ENCODE results near the gene PDZD7. TPM values are rescaled to one million over a fixed set of nuclear protein-coding genes. Genes with fewer than 3 reads are reported as not detected.

PDZD7 gene
- total and polyA plus RNA-seq, 2 of the 8 experiments (the other 6 are each of a cell fraction or from before 2014, with no cell fraction given), result 0.88 to 1.6 TPM

DNA sequence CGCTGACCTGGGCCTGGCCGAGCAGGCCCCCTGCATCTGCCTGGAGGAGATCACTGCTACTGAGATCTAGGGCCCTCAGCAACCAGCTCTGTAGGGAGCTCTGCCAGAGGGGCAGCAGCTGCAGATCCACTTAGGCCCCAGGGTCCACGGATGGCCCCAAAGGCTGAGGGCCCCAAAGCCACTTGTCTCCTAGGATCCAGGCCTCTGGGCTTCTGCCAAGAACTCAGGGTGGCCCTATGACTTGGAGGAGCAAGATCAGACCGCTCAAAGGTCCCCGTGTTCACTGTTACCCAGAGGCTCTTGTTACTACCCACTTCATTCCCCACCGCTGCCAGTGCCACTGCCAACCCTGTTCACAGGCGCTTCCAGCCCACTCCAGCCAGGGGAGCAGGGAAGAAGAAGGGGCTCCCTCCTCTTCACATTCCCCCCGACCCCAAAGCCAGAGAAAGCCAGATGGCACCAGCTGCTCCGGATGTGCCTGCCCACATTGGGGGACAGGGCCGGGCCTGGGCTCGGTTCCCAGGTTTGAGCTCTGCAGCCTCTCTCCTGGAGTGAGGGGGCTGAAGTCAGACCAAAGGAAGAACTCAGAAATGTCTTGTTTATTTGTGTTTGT, 23.7 kb downstream of the PDZD7 start:
- POLR2A ChIA-PET (ENCODE audit: partially characterized antibody), result interaction anchor here (0.9 to 7.5 kb wide), 5 partner anchors 9 to 37 kb away, joined by 3 to 143 read pairs (median 5); partner anchors contain the start of gene LZTS2
- no peak for FAIRE-seq

More for the DNA sequence above, 23.7 kb downstream of the PDZD7 start:
- Histone ChIP-seq H3K79me1 (ENCODE audit: low read depth, low read length) (peaks cover 3% of the 10 kb centered on the region; the same call in 1 of the 2 replicates), H3K14ac (ENCODE audit: insufficient read length) (no peak overlapping the region), H3K4me3 (ENCODE audit: extremely low read depth in 1 of 4, insufficient read depth in 2 of 4, low read depth in 3 of 4, low read length in 4 of 4) (no peak overlapping the region), H2BK5ac (ENCODE audit: low read depth, low read length) (no peak overlapping the region), H3K9ac (replicated peaks in 1 of 4; ENCODE audit: extremely low read depth in 1 of 4, low read depth in 3 of 4, low read length in 3 of 4) (no peak overlapping the region), H3K23me2 (ENCODE audit: low read depth, low read length) (no peaks in the 10 kb centered on the region), H4K5ac (ENCODE audit: insufficient read length, low read depth, low read length) (no peak overlapping the region), H3K4ac (replicated peaks; ENCODE audit: insufficient read length, low read depth, low read length) (no peak overlapping the region), H3K79me2 (ENCODE audit: control insufficient read depth in 1 of 2, insufficient read depth in 2 of 2, low read length in 2 of 2) (peaks cover 0 to 6% of the 10 kb centered on the region in 2 experiments; a peak in 1 of 4 replicates), H3K4me2 (ENCODE audit: insufficient read depth in 1 of 2, low read depth in 2 of 2, low read length in 2 of 2) (no peak overlapping the region), H3K9me3 (ENCODE audit: insufficient read depth in 2 of 2, low read depth in 1 of 2, low read length in 1 of 2) (no peaks in the 10 kb centered on the region), H3K27ac (ENCODE audit: low read depth, low read length) (no peak overlapping the region), H3K36me3 (ENCODE audit: control insufficient read depth in 2 of 4, insufficient read depth in 4 of 4, low read length in 3 of 4) (peaks cover 11 to 47% (median 31%) of the 10 kb centered on the region in 4 experiments; a peak in 7 of 8 replicates), H3K56ac (replicated peaks; ENCODE audit: insufficient read length, low read depth, low read length) (no peak overlapping the region), H4K20me1 (replicated peaks in 1 of 2; ENCODE audit: control insufficient read depth in 1 of 2, insufficient read depth in 2 of 2, low read length in 2 of 2) (peaks cover 2 to 16% of the 10 kb centered on the region in 2 experiments), H2BK12ac (ENCODE audit: low read depth, low read length) (no peak overlapping the region), H4K8ac (ENCODE audit: extremely low read depth, insufficient read depth, low read length) (peak overlapping the region; percentile 46; the same call in 1 of the 2 replicates), H2BK15ac (ENCODE audit: low read length) (no peak overlapping the region), H4K91ac (replicated peaks; ENCODE audit: insufficient read length, low read length) (no peak overlapping the region), H2BK20ac (ENCODE audit: low read length) (no peak overlapping the region), H3K4me1 (replicated peaks in 1 of 4; ENCODE audit: control insufficient read depth in 3 of 4, insufficient read depth in 4 of 4, low read length in 3 of 4) (peaks cover 0 to 12% (median 5%) of the 10 kb centered on the region in 4 experiments; a peak in 5 of 7 replicates), H3K23ac (ENCODE audit: insufficient read length) (no peak overlapping the region), H3K18ac (ENCODE audit: extremely low read depth, low read length) (no peak overlapping the region), H3K27me3 (replicated peaks in 1 of 4; ENCODE audit: control insufficient read depth in 3 of 4, extremely low read depth in 1 of 4, insufficient read depth in 3 of 4, low read length in 3 of 4) (no peaks in the 10 kb centered on the region), H2BK120ac (replicated peaks; ENCODE audit: low read depth, low read length) (no peak overlapping the region), H2AFZ (ENCODE audit: low read length) (no peak overlapping the region), H2AK5ac (ENCODE audit: low read depth, low read length) (no peak overlapping the region)
- CTCF ChIA-PET (ENCODE audit: partially characterized antibody), result interaction anchor here (1.2 to 26.8 kb wide), 5 partner anchors 10 to 40 kb away, joined by 5 to 464 read pairs (median 12); partner anchors contain the start of genes LZTS2, MRPL43, PDZD7 and SFXN3
- 93% methylated on average over 10 of the region's 11 CpGs; no CpG with 5 or more reads in 1 of the 2 experiments for WGBS, 2 experiments (ENCODE audit: extremely low coverage in 1 of 2, insufficient coverage in 1 of 2, insufficient read length in 1 of 2, insufficient replicate concordance in 2 of 2, low coverage in 1 of 2, low lambda C conversion rate in 2 of 2, missing lambda C conversion rate in 1 of 2)
- TF ChIP-seq SAP30 (IDR thresholded peaks at IDR 0.05; ENCODE audit: insufficient read depth, insufficient replicate concordance, low read length) (no peak), SIX5 (IDR thresholded peaks at IDR 0.05; ENCODE audit: low read depth, low read length) (no peak), NANOG (IDR thresholded peaks at IDR 0.05; ENCODE audit: insufficient read depth, low read depth, low read length, poor library complexity, severe bottlenecking) (no peak), JUN (IDR thresholded peaks at IDR 0.05; ENCODE audit: low read depth, low read length) (no peak)
- DNase-seq (ENCODE audit: low read depth in 1 of 2, low spot score in 2 of 2), result no peak

Data from H1 (cell line).